Bronchial epithelial cell (primary cell): ENCODE data around the gene PXK. TPM values are rescaled to one million over a fixed set of nuclear protein-coding genes. Genes with fewer than 3 reads are reported as not detected.

ENCODE experiments used
- DNase-seq: peaks from one replicate; pipeline ENCODE4 v3.0.0-alpha.2; 2010; ENCODE audit warnings: low read depth
- FAIRE-seq: peaks from 2 replicates; lab custom pipeline; 2011; peaks lifted over from hg19 to GRCh38; lab: Jason Lieb, UNC
- H3K27me3 ChIP-seq: 2 replicates; pipeline ENCODE4 v1.5.1; 2011; ENCODE audit warnings: low read length; ENCODE audit not compliant: control insufficient read depth, insufficient read depth
- H3K36me3 ChIP-seq: 2 replicates; pipeline ENCODE4 v1.5.1; 2011; ENCODE audit warnings: low read length; ENCODE audit not compliant: control insufficient read depth, insufficient read depth
- H3K4me3 ChIP-seq: 2 replicates; pipeline ENCODE4 v1.5.1; 2011; ENCODE audit warnings: mild to moderate bottlenecking, low read depth, low read length, control low read depth
- CTCF ChIP-seq: IDR thresholded peaks from 2 replicates; pipeline ENCODE4 v1.5.1; 2011; ENCODE audit warnings: mild to moderate bottlenecking, moderate library complexity, low read length, control low read depth, inconsistent platforms; ENCODE audit not compliant: insufficient read depth, severe bottlenecking
- total RNA-seq: library from RNA; depleted of rRNA; stranded (reverse); fragments of >200 nt; gene quantifications from 2 replicates; pipeline ENCODE4 v1.2.1, GENCODE V29; 2014

Gene PXK
- total RNA-seq, 1 donor from 2014 or later = 12.4 TPM

GRCh38 chr3:58398669-58399333 is 66.1 kb downstream of the PXK start:
- Histone ChIP-seq H3K36me3 (peaks cover 6% of the 10 kb centered on the region), H3K27me3 (no peaks in the 10 kb centered on the region), H3K4me3 (no peak overlapping the region)
- no peak for FAIRE-seq
- no peak for TF ChIP-seq CTCF
- no peak for DNase-seq

- DNase-seq = no peak
- Histone ChIP-seq H3K4me3 (no peak overlapping the region), H3K27me3 (no peaks in the 10 kb centered on the region), H3K36me3 (peaks cover 4% of the 10 kb centered on the region)
- no peak for TF ChIP-seq CTCF
- no peak for FAIRE-seq
Observed at GRCh38 chr3:58403513-58404109, 70.9 kb downstream of the PXK start.

- FAIRE-seq (no peak), DNase-seq (peak; percentile 81)
- Histone ChIP-seq H3K27me3 (no peaks in the 10 kb centered on the region), H3K36me3 (peaks cover 5% of the 10 kb centered on the region), H3K4me3 (no peak overlapping the region)
- TF ChIP-seq CTCF = no peak
Observed at GRCh38 chr3:58404396-58404795, 71.7 kb downstream of the PXK start.

- peaks cover 10% of the 10 kb centered on the region for H3K36me3 ChIP-seq
- no peak for TF ChIP-seq CTCF
- FAIRE-seq = no peak
Observed at GRCh38 chr3:58408906-58409305, 76.2 kb downstream of the PXK start.

GRCh38 chr3:58409663-58410062 is 77.0 kb downstream of the PXK start:
- Histone ChIP-seq H3K36me3 (peaks cover 10% of the 10 kb centered on the region), H3K27me3 (no peaks in the 10 kb centered on the region), H3K4me3 (no peak overlapping the region)
- TF ChIP-seq CTCF = no peak
- FAIRE-seq (no peak), DNase-seq (no peak)

More at GRCh38 chr3:58408906-58409305, 76.2 kb downstream of the PXK start:
- Histone ChIP-seq H3K27me3 (no peaks in the 10 kb centered on the region), H3K4me3 (no peak overlapping the region)
- no peak for DNase-seq
